Activated T-cell treated with anti-CD3 and anti-CD28 coated beads, Interleukin-2, amount 50 U/mL, for 24 hours (primary cell): ENCODE data around the gene ANKRD24.
"Not testable (repeated sequence)": the region's sequence is repeated elsewhere in the genome, so short reads cannot be mapped to it uniquely, and the experiment has no call there.

Experiments
- DNase-seq: peaks from one replicate; pipeline ENCODE4 v3.0.0-alpha.2; 2020
- H3K27ac Mint-ChIP-seq: 2 replicates; pipeline ENCODE4 v1.8.0; 2020; ENCODE audit warnings: mild to moderate bottlenecking, mixed read lengths
- H3K27me3 Mint-ChIP-seq: 2 replicates; pipeline ENCODE4 v1.8.0; 2020; ENCODE audit warnings: mixed read lengths
- H3K36me3 Mint-ChIP-seq: 2 replicates; pipeline ENCODE4 v1.8.0; 2020; ENCODE audit warnings: low read depth, mixed read lengths
- H3K4me1 Mint-ChIP-seq: 2 replicates; pipeline ENCODE4 v1.8.0; 2020; ENCODE audit warnings: low read depth, mixed read lengths
- H3K4me3 Mint-ChIP-seq: 2 replicates; pipeline ENCODE4 v1.8.0; 2020; ENCODE audit warnings: mild to moderate bottlenecking, moderate library complexity, mixed read lengths
- H3K9me3 Mint-ChIP-seq: 2 replicates; pipeline ENCODE4 v1.8.0; 2020; ENCODE audit warnings: mixed read lengths

The ANKRD24 gene

DNA sequence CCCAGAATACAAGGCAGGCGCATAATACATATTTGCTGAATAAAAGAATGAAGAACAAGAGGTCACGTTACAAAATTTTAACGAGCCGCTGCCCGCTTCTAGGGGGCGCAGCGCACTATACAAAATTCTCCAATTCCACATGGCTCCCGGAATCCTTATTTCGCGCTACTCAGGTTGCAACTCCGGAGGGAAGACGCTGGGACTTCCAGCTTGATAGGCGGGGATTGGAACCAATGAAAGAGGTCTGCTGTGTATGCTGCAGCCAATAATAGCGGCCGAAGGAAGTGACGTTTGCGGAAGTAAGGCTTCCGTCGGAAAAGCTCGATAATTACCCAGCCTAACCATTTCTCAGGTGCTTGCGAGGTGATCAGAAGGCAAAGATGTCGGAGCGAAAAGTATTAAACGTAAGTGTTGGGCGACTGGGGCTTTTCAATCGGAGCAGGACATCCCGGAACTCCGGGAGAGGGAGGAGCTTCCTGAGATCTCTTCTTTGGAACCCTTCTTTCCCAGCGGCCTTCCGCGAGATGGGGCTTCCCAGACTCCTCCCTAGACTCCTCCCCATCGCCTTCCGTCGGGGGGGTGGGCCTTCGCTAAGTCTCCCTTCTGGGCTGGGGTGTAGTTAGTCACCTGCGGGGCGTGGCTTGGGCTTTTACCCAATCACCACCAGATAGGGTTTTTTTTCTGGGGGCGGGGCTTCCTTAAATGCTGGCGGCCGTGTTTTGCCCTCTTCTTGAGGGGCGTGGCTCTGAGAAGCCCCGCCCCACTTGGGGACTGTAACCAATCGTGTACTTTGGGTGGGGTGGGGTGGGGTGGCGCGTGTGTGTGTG lies 64.5 kb downstream of the ANKRD24 start, which contains the start of gene YJU2:
Gene YJU2 (plus strand): TSS at position 314 of the 827 bp plus-strand sequence. CDS start 67 bp downstream, at position 381.
- Mint-ChIP-seq H3K4me3 (peak within 1 kb of the TSS; percentile 86), H3K27ac (peak within 1 kb of the TSS; percentile 98), H3K4me1 (peaks cover 21% of the 10 kb centered on the region), H3K9me3 (peaks cover 2% of the 10 kb centered on the region), H3K27me3 (no peaks in the 10 kb centered on the region), H3K36me3 (peaks cover 44% of the 10 kb centered on the region)
- peak; percentile 96 for DNase-seq

GRCh38 chr19:4256563-4256962 lies 74.1 kb downstream of the ANKRD24 start:
- Mint-ChIP-seq H3K27me3 (no peaks in the 10 kb centered on the region), H3K4me3 (no peak overlapping the region), H3K27ac (no peak overlapping the region), H3K36me3 (peaks cover 91% of the 10 kb centered on the region), H3K9me3 (no peaks in the 10 kb centered on the region), H3K4me1 (no peaks in the 10 kb centered on the region)
- no peak for DNase-seq

- peaks cover 91% of the 10 kb centered on the region for H3K36me3 Mint-ChIP-seq
These were observed 74.5 kb downstream of the ANKRD24 start for GRCh38 chr19:4257025-4257424.

DNA sequence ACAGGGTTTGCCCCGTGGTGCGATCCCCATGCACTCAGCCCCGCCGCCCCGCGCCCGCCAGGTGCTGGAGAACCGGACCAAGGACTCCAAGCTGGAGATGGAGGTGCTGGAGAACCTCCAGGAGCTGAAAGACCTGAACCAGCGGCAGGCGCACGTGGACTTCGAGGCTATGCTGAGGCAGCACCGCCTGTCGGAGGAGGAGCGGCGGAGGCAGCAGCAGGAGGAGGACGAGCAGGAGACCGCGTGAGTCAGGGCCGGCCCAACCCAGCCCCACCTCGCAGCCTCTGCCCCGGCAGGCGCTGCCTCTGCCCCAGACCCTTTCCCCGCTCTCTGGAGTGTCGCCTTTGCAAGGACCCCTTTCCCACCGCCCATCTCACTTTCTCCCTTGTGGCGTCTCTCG lies 75.7 kb downstream of the ANKRD24 start:
- no peaks in the 10 kb centered on the region for H3K27me3 Mint-ChIP-seq
- DNase-seq = no peak
- peaks cover 2% of the 10 kb centered on the region for H3K4me1 Mint-ChIP-seq
- H3K4me3 Mint-ChIP-seq = no peak overlapping the region
- no peaks in the 10 kb centered on the region for H3K9me3 Mint-ChIP-seq
- peaks cover 90% of the 10 kb centered on the region for H3K36me3 Mint-ChIP-seq
- H3K27ac Mint-ChIP-seq = no peak overlapping the region

More at GRCh38 chr19:4257025-4257424, 74.5 kb downstream of the ANKRD24 start:
- no peak overlapping the region for H3K4me3 Mint-ChIP-seq
- no peaks in the 10 kb centered on the region for H3K9me3 Mint-ChIP-seq
- no peak for DNase-seq
- no peaks in the 10 kb centered on the region for H3K4me1 Mint-ChIP-seq
- H3K27ac Mint-ChIP-seq = no peak overlapping the region
- no peaks in the 10 kb centered on the region for H3K27me3 Mint-ChIP-seq

- no peak overlapping the region for H3K4me3 Mint-ChIP-seq
- peaks cover 85% of the 10 kb centered on the region for H3K36me3 Mint-ChIP-seq
- H3K27ac Mint-ChIP-seq = peak overlapping the region; percentile 56
- H3K27me3 Mint-ChIP-seq = no peaks in the 10 kb centered on the region
- no peak for DNase-seq
- peaks cover 14% of the 10 kb centered on the region for H3K4me1 Mint-ChIP-seq
- no peaks in the 10 kb centered on the region for H3K9me3 Mint-ChIP-seq
These were observed 78.2 kb downstream of the ANKRD24 start for GRCh38 chr19:4260613-4261191.

GRCh38 chr19:4264812-4265211 lies 82.3 kb downstream of the ANKRD24 start:
- H3K36me3 Mint-ChIP-seq = peaks cover 87% of the 10 kb centered on the region
- H3K4me1 Mint-ChIP-seq = peaks cover 14% of the 10 kb centered on the region
- H3K27ac Mint-ChIP-seq = peak overlapping the region; percentile 90
- no peak overlapping the region for H3K4me3 Mint-ChIP-seq
- no peaks in the 10 kb centered on the region for H3K9me3 Mint-ChIP-seq
- no peaks in the 10 kb centered on the region for H3K27me3 Mint-ChIP-seq
- no peak for DNase-seq

- Mint-ChIP-seq H3K36me3 (peaks cover 82% of the 10 kb centered on the region), H3K4me3 (no peak overlapping the region), H3K27me3 (no peaks in the 10 kb centered on the region), H3K4me1 (peaks cover 14% of the 10 kb centered on the region), H3K27ac (peak overlapping the region; percentile 56), H3K9me3 (no peaks in the 10 kb centered on the region)
- no peak for DNase-seq
These were observed 83.9 kb downstream of the ANKRD24 start for GRCh38 chr19:4266253-4267000.

GRCh38 chr19:4267101-4267900 lies 84.8 kb downstream of the ANKRD24 start:
- Mint-ChIP-seq H3K9me3 (no peaks in the 10 kb centered on the region), H3K36me3 (peaks cover 83% of the 10 kb centered on the region), H3K4me3 (no peak overlapping the region), H3K27me3 (no peaks in the 10 kb centered on the region), H3K27ac (peak overlapping the region; percentile 0), H3K4me1 (peaks cover 14% of the 10 kb centered on the region)
- DNase-seq = peak; percentile 77

DNA sequence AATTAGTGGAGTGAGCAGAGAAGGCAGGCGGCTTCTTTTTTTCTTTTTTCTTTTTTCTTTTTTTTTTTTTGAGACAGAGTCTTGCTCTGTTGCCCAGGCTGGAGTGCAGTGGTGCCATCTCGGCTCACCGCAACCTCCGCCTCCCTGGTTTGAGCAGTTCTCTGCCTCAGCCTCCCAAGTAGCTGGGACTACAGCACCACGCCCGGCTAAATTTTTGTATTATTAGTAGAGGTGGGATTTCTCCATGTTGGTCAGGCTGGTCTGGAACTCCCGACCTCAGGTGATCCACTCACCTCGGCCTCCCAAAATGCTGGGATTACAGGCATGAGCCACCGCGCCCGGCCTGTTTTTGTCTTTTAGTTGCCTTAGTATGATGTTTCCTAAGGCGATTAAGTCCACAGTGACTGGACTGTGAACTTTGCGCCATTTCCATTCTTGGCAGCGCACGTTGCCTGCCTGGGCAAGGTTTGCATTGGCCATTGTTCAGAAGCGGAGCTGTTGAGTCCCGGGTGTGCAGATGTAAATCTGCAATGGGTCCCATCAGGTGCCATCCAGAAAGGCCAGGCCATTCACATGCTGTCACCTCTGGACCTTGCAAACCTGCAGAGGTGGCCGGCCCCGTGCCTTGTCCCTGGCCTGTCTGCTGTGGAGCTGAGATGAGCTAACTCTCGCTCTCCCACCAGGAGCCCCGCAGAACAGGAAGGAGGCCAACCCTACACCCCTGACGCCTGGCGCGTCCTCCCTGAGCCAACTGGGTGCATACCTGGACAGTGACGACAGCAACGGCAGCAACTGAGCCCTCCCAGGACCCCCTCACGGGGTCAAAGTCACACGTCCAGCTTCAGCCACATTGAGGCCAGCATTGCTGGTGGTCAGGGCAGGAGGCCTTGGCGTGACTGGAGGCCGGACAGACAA lies 85.7 kb downstream of the ANKRD24 start:
- no peak overlapping the region for H3K4me3 Mint-ChIP-seq
- DNase-seq = no peak

GRCh38 chr19:4268816-4269430 lies 86.4 kb downstream of the ANKRD24 start:
- H3K4me3 Mint-ChIP-seq = no peak overlapping the region
- H3K36me3 Mint-ChIP-seq = peaks cover 76% of the 10 kb centered on the region
- no peak for DNase-seq
- no peak overlapping the region for H3K27ac Mint-ChIP-seq
- H3K27me3 Mint-ChIP-seq = no peaks in the 10 kb centered on the region
- H3K4me1 Mint-ChIP-seq = peaks cover 6% of the 10 kb centered on the region
- H3K9me3 Mint-ChIP-seq = no peaks in the 10 kb centered on the region

More for the DNA sequence above, 85.7 kb downstream of the ANKRD24 start:
- no peaks in the 10 kb centered on the region for H3K27me3 Mint-ChIP-seq
- H3K9me3 Mint-ChIP-seq = no peaks in the 10 kb centered on the region
- H3K36me3 Mint-ChIP-seq = peaks cover 82% of the 10 kb centered on the region
- peaks cover 13% of the 10 kb centered on the region for H3K4me1 Mint-ChIP-seq
- no peak overlapping the region for H3K27ac Mint-ChIP-seq

GRCh38 chr19:4272894-4273293 lies 90.4 kb downstream of the ANKRD24 start:
- Mint-ChIP-seq H3K4me1 (no peaks in the 10 kb centered on the region), H3K27me3 (peaks cover 2% of the 10 kb centered on the region), H3K4me3 (no peak overlapping the region), H3K36me3 (peaks cover 44% of the 10 kb centered on the region), H3K27ac (no peak overlapping the region), H3K9me3 (no peaks in the 10 kb centered on the region)
- no peak for DNase-seq

DNA sequence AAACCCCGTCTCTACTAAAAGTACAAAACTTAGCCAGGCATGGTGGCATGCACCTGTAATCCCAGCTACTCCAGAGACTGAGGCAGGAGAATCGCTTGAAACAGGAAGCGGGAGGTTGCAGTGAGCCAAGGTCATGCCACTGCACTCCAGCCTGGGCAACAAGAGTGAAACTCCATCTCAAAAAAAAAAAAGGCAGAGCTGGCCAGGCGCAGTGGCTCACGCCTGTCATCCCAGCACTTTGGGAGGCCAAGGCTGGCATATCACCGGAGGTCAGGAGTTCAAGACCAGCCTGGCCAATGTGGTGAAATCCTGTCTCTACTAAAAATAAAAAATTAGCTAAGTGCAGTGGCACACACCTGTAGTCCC lies 91.8 kb downstream of the ANKRD24 start:
- Mint-ChIP-seq H3K36me3 (peaks cover 31% of the 10 kb centered on the region), H3K27me3 (peaks cover 11% of the 10 kb centered on the region)
- H3K4me3 Mint-ChIP-seq, H3K27ac Mint-ChIP-seq, H3K9me3 Mint-ChIP-seq, H3K4me1 Mint-ChIP-seq, DNase-seq: not testable (repeated sequence)
